H1 (cell line): ENCODE data around the gene CNBP. TPM values are rescaled to one million over a fixed set of nuclear protein-coding genes. Genes with fewer than 3 reads are reported as not detected.

Experiments
- CTCF ChIA-PET: fragments of 300-600 bp; sonication (Branson Sonifier 250); formaldehyde crosslinking; loops from one replicate; lab custom pipeline; 2021; ENCODE audit not compliant: partially characterized antibody; lab: Charles Lee
- POLR2A ChIA-PET: fragments of 300-600 bp; sonication (Branson Sonifier 250); formaldehyde crosslinking; loops from one replicate; lab custom pipeline; 2021; ENCODE audit warnings: inconsistent platforms; ENCODE audit not compliant: partially characterized antibody; lab: Charles Lee
- DNase-seq, 2 experiments: peaks; one replicate each; pipeline versions ENCODE4 v3.0.0 to v3.0.0-alpha.2; 2010 to 2022; ENCODE audit warnings: low spot score in 2 of 2, low read depth in 1 of 2, mixed read lengths in 1 of 2
- FAIRE-seq: peaks from 2 replicates; lab custom pipeline; 2011; peaks lifted over from hg19 to GRCh38; lab: Jason Lieb, UNC
- H2AFZ ChIP-seq: 2 replicates; pipeline ENCODE4 v1.8.1; 2012; ENCODE audit warnings: low read length, inconsistent platforms
- H2AK5ac ChIP-seq: 2 replicates; pipeline ENCODE4 v1.6.1; 2013; ENCODE audit warnings: low read depth, low read length
- H2BK120ac ChIP-seq: replicated peaks from 2 replicates; pipeline ENCODE3; 2013; ENCODE audit warnings: low read depth, low read length, inconsistent platforms
- H2BK12ac ChIP-seq: 2 replicates; pipeline ENCODE4 v1.6.1; 2013; ENCODE audit warnings: low read depth, low read length
- H2BK15ac ChIP-seq: 2 replicates; pipeline ENCODE4 v1.6.1; 2013; ENCODE audit warnings: low read length
- H2BK20ac ChIP-seq: 2 replicates; pipeline ENCODE4 v1.6.1; 2013; ENCODE audit warnings: low read length
- H2BK5ac ChIP-seq: 2 replicates; pipeline ENCODE4 v1.6.1; 2013; ENCODE audit warnings: low read depth, low read length
- H3K14ac ChIP-seq: 2 replicates; pipeline ENCODE4 v1.6.1; 2013; ENCODE audit warnings: inconsistent platforms; ENCODE audit not compliant: insufficient read length
- H3K18ac ChIP-seq: 2 replicates; pipeline ENCODE4 v1.6.1; 2013; ENCODE audit warnings: low read length; ENCODE audit errors: extremely low read depth
- H3K23ac ChIP-seq: 2 replicates; pipeline ENCODE4 v1.6.1; 2013; ENCODE audit warnings: inconsistent platforms; ENCODE audit not compliant: insufficient read length
- H3K23me2 ChIP-seq: 2 replicates; pipeline ENCODE4 v1.6.1; 2013; ENCODE audit warnings: low read depth, low read length
- H3K27ac ChIP-seq: 2 replicates; pipeline ENCODE4 v1.6.1; 2011; ENCODE audit warnings: low read depth, low read length, inconsistent platforms
- H3K27me3 ChIP-seq, 4 experiments: replicated peaks in 1 of 4; 1 replicate in 1 of 4; 2 replicates in 3 of 4; pipeline versions ENCODE4 v1.6.1 to v1.8.1; 2011 to 2013; ENCODE audit warnings: low read length in 3 of 4, mild to moderate bottlenecking in 3 of 4, inconsistent platforms in 2 of 4, mixed read lengths in 2 of 4, moderate library complexity in 1 of 4; ENCODE audit not compliant: control insufficient read depth in 3 of 4, insufficient read depth in 3 of 4; ENCODE audit errors: extremely low read depth in 1 of 4
- H3K36me3 ChIP-seq, 4 experiments: 2 replicates each; pipeline versions ENCODE4 v1.6.1 to v1.8.1; 2011 to 2013; ENCODE audit warnings: mild to moderate bottlenecking in 4 of 4, low read length in 3 of 4, moderate library complexity in 2 of 4, control low read depth in 1 of 4, inconsistent platforms in 1 of 4; ENCODE audit not compliant: insufficient read depth in 4 of 4, control insufficient read depth in 2 of 4
- H3K4ac ChIP-seq: replicated peaks from 2 replicates; pipeline ENCODE3; 2013; ENCODE audit warnings: low read length, low read depth, mixed read lengths, inconsistent platforms; ENCODE audit not compliant: insufficient read length
- H3K4me1 ChIP-seq, 4 experiments: replicated peaks in 1 of 4; 1 replicate in 1 of 4; 2 replicates in 3 of 4; pipeline versions ENCODE4 v1.6.1 to v1.8.1; 2011 to 2013; ENCODE audit warnings: low read length in 3 of 4, inconsistent platforms in 2 of 4, mixed read lengths in 1 of 4; ENCODE audit not compliant: insufficient read depth in 4 of 4, control insufficient read depth in 3 of 4
- H3K4me2 ChIP-seq, 2 experiments: 2 replicates each; pipeline versions ENCODE4 v1.6.1 to v1.8.1; 2011 to 2013; ENCODE audit warnings: low read depth in 2 of 2, low read length in 2 of 2, control low read depth in 1 of 2, inconsistent platforms in 1 of 2, mild to moderate bottlenecking in 1 of 2; ENCODE audit not compliant: insufficient read depth in 1 of 2
- H3K4me3 ChIP-seq, 4 experiments: fragments of 200-600, 300-600 bp in 1 of 4; sonication (generic), shearing (Covaris generic), sonication (Bioruptor Twin) in 1 of 4; 2 replicates each; pipeline versions ENCODE4 v1.5.1 to v1.8.1; 2011 to 2016; ENCODE audit warnings: low read length in 4 of 4, low read depth in 3 of 4, control low read depth in 2 of 4, inconsistent platforms in 2 of 4, mild to moderate bottlenecking in 2 of 4, mixed read lengths in 1 of 4, moderate library complexity in 1 of 4; ENCODE audit not compliant: insufficient read depth in 2 of 4; ENCODE audit errors: extremely low read depth in 1 of 4
- H3K56ac ChIP-seq: replicated peaks from 2 replicates; pipeline ENCODE3; 2013; ENCODE audit warnings: low read depth, mild to moderate bottlenecking, mixed read lengths, low read length, inconsistent platforms; ENCODE audit not compliant: insufficient read length
- H3K79me1 ChIP-seq: 2 replicates; pipeline ENCODE4 v1.6.1; 2013; ENCODE audit warnings: low read depth, low read length, control low read depth
- H3K79me2 ChIP-seq, 2 experiments: 2 replicates each; pipeline versions ENCODE4 v1.6.1 to v1.8.1; 2012 to 2013; ENCODE audit warnings: low read length in 2 of 2, mild to moderate bottlenecking in 2 of 2, inconsistent platforms in 1 of 2; ENCODE audit not compliant: insufficient read depth in 2 of 2, control insufficient read depth in 1 of 2
- H3K9ac ChIP-seq, 4 experiments: replicated peaks in 1 of 4; 1 replicate in 1 of 4; 2 replicates in 3 of 4; pipeline versions ENCODE4 v1.6.1 to v1.8.1; 2011 to 2013; ENCODE audit warnings: low read depth in 3 of 4, low read length in 3 of 4, control low read depth in 2 of 4, mild to moderate bottlenecking in 2 of 4, moderate library complexity in 2 of 4, inconsistent platforms in 1 of 4; ENCODE audit errors: extremely low read depth in 1 of 4
- H3K9me3 ChIP-seq, 2 experiments: 2 replicates each; pipeline versions ENCODE4 v1.6.1 to v1.8.1; 2012 to 2013; ENCODE audit warnings: mild to moderate bottlenecking in 2 of 2, moderate library complexity in 2 of 2, control low read depth in 1 of 2, inconsistent platforms in 1 of 2, low read depth in 1 of 2, low read length in 1 of 2, mixed read lengths in 1 of 2; ENCODE audit not compliant: insufficient read depth in 2 of 2
- H4K20me1 ChIP-seq, 2 experiments: replicated peaks in 1 of 2; 2 replicates each; pipeline versions ENCODE3 to v1.8.1; 2011 to 2013; ENCODE audit warnings: inconsistent platforms in 2 of 2, low read length in 2 of 2, mild to moderate bottlenecking in 1 of 2; ENCODE audit not compliant: insufficient read depth in 2 of 2, control insufficient read depth in 1 of 2
- H4K5ac ChIP-seq: 2 replicates; pipeline ENCODE4 v1.6.1; 2013; ENCODE audit warnings: low read length, low read depth, mixed read lengths, inconsistent platforms; ENCODE audit not compliant: insufficient read length
- H4K8ac ChIP-seq: 2 replicates; pipeline ENCODE4 v1.8.0; 2013; ENCODE audit warnings: mild to moderate bottlenecking, moderate library complexity, low read length, inconsistent platforms; ENCODE audit not compliant: insufficient read depth; ENCODE audit errors: extremely low read depth
- H4K91ac ChIP-seq: replicated peaks from 2 replicates; pipeline ENCODE3; 2013; ENCODE audit warnings: low read length, mixed read lengths, inconsistent platforms; ENCODE audit not compliant: insufficient read length
- CHD2 ChIP-seq: IDR thresholded peaks from 2 replicates; pipeline ENCODE4 v1.6.1; 2012; ENCODE audit warnings: low read length, improper control_type of control experiment
- EP300 ChIP-seq, 2 experiments: IDR thresholded peaks; 1 replicate in 1 of 2; 2 replicates in 1 of 2; pipeline ENCODE4 v1.6.1; 2011 to 2012; ENCODE audit warnings: low read depth in 2 of 2, low read length in 2 of 2, mild to moderate bottlenecking in 2 of 2, borderline replicate concordance in 1 of 2, inconsistent platforms in 1 of 2, moderate library complexity in 1 of 2
- JUN ChIP-seq: IDR thresholded peaks from 2 replicates; pipeline ENCODE4 v1.6.1; 2011; ENCODE audit warnings: low read depth, mild to moderate bottlenecking, improper control_type of control experiment, low read length
- MAFK ChIP-seq: IDR thresholded peaks from 2 replicates; pipeline ENCODE4 v1.6.1; 2012; ENCODE audit warnings: low read depth, mild to moderate bottlenecking, improper control_type of control experiment, low read length
- POLR2A ChIP-seq, 2 experiments: IDR thresholded peaks; 1 replicate in 1 of 2; 2 replicates in 1 of 2; pipeline ENCODE4 v1.6.1; 2011; ENCODE audit warnings: low read depth in 2 of 2, low read length in 2 of 2, mild to moderate bottlenecking in 2 of 2; ENCODE audit errors: control extremely low read depth in 1 of 2
- POLR2AphosphoS5 ChIP-seq: IDR thresholded peaks from 2 replicates; pipeline ENCODE4 v1.6.1; 2011; ENCODE audit warnings: low read depth, low read length
- RNF2 ChIP-seq: fragments of 200-900, 300-1000 bp; sonication (generic); IDR thresholded peaks from 2 replicates; pipeline ENCODE4 v1.7.1; 2016; ENCODE audit warnings: borderline replicate concordance, low read depth, mild to moderate bottlenecking, antibody characterized with exemption, low read length; ENCODE audit not compliant: poor library complexity, severe bottlenecking; ENCODE audit errors: missing control alignments
- SP1 ChIP-seq: IDR thresholded peaks from 2 replicates; pipeline ENCODE4 v1.6.1; 2011; ENCODE audit warnings: low read depth, low read length
- TAF1 ChIP-seq: IDR thresholded peaks from 2 replicates; pipeline ENCODE4 v1.6.1; 2011; ENCODE audit warnings: mild to moderate bottlenecking, low read depth, low read length
- WGBS, 2 experiments: shearing (Covaris generic) in 1 of 2; methylation state at CpG; one replicate each; pipeline versions ENCODE4 v1.1.6 to v1.1.7; 2013 to 2015; ENCODE audit warnings: low lambda C conversion rate in 2 of 2, mixed read lengths in 2 of 2, inconsistent platforms in 1 of 2, low coverage in 1 of 2, missing lambda C conversion rate in 1 of 2; ENCODE audit not compliant: insufficient replicate concordance in 2 of 2, insufficient coverage in 1 of 2, insufficient read length in 1 of 2; ENCODE audit errors: extremely low coverage in 1 of 2, missing lambda C conversion rate in 1 of 2; 5-methylcytosine and 5-hydroxymethylcytosine counted together
- polyA plus RNA-seq, 7 experiments: library from polyadenylated mRNA; depleted of rRNA in 3 of 7; stranded (reverse) in 5 of 7; unstranded in 2 of 7; fragments of >200 nt in 5 of 7; fragments of 200-250 nt in 2 of 7; gene quantifications; 1 replicate in 5 of 7; 2 replicates in 1 of 7; 4 replicates in 1 of 7; pipeline versions ENCODE4 v1.2.1 to v1.2.3, GENCODE V29; 2011 to 2013; ENCODE audit warnings: missing spikeins in 2 of 7, mixed read lengths in 2 of 7
- total RNA-seq: library from RNA; stranded (reverse); fragmentation: NEBNext Ultra II Directional; extraction: Animal tissue kit (Norgen Biotek cat#: 25700); gene quantifications from 2 replicates; pipeline ENCODE4 v1.2.1, GENCODE V29; 2021
- TF ChIP-seq, protein P1 (sequence below): IDR thresholded peaks from 2 replicates; pipeline ENCODE4 v1.6.1; 2012; ENCODE audit warnings: inconsistent platforms

Gene CNBP
- total and polyA plus RNA-seq, 2 of the 8 experiments (the other 6 are each of a cell fraction or from before 2014, with no cell fraction given): 315 to 371 TPM

DNA sequence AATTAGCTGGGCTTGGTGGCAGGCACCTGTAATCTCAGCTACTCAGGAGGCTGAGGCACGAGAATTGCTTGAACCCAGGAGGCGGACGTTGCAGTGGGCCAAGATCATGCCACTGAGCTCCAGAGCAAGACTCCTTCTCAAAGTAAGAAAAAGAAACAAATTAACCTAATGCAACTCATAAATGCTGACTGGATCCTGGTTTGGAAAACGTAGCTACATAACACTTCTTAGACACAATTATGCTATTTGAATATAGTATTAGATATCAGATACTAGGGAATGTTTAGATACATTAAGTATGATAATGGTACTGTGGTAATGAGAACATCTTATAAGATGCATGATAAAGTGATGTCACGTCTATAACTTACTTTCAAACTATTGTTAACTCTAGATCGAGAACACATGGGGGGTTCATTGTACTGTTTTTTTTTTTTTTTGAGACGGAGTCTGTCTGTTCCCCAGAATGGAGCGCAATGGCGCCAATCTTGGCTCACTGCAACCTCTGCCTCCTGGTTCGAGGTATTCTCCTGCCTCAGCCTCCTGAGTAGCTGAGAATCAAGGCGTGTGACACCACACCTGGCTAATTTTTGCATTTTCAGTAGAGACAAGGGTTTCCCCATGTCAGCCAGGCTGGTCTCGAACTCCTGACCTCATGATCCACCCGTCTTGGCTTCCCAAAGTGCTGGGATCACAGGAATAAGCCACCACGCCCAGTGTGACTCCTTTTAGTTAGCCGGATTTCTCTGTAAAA lies 16.9 kb downstream of the CNBP start:
- Histone ChIP-seq H2BK15ac (no peak overlapping the region), H3K79me2 (peaks cover 0 to 24% of the 10 kb centered on the region in 2 experiments; a peak in 3 of 4 replicates), H4K91ac (no peak overlapping the region), H3K36me3 (peaks cover 19 to 50% (median 41%) of the 10 kb centered on the region in 4 experiments), H3K27ac (no peak overlapping the region), H3K27me3 (no peaks in the 10 kb centered on the region), H3K9me3 (no peaks in the 10 kb centered on the region; a peak in 1 of 4 replicates), H3K4me1 (peaks cover 0 to 3% (median 1%) of the 10 kb centered on the region in 4 experiments; a peak in 4 of 7 replicates), H3K14ac (no peak overlapping the region), H3K23ac (no peak overlapping the region), H2BK5ac (no peak overlapping the region), H3K56ac (no peak overlapping the region), H3K9ac (no peak overlapping the region), H4K20me1 (peaks cover 1 to 7% of the 10 kb centered on the region in 2 experiments), H2BK12ac (no peak overlapping the region), H3K23me2 (peaks cover 5% of the 10 kb centered on the region), H2AK5ac (no peak overlapping the region), H4K8ac (no peak overlapping the region), H3K79me1 (no peaks in the 10 kb centered on the region; the same call in 1 of the 2 replicates), H3K4ac (no peak overlapping the region), H4K5ac (no peak overlapping the region), H2AFZ (no peak overlapping the region), H2BK20ac (no peak overlapping the region), H3K18ac (no peak overlapping the region), H2BK120ac (no peak overlapping the region), H3K4me3 (no peak overlapping the region), H3K4me2 (no peak overlapping the region)
- 96% methylated on average over 15 of the region's 15 CpGs; no CpG with 5 or more reads in 1 of the 2 experiments for WGBS, 2 experiments
- ChIA-PET POLR2A (interaction anchor here (0.6 to 3.9 kb wide), 14 partner anchors 9 to 194 kb away, joined by 3 to 14 read pairs (median 4); partner anchors contain the start of genes COPG1 and RAB43), CTCF (interaction anchor here (0.7 to 5.2 kb wide), 6 partner anchors 10 to 197 kb away, joined by 3 to 38 read pairs (median 3); no protein-coding TSS in a partner anchor)
- no peak for FAIRE-seq
- TF ChIP-seq POLR2A (IDR thresholded peaks at IDR 0.05; ENCODE audit: control extremely low read depth in 1 of 2, low read depth in 2 of 2, low read length in 2 of 2): peak in 1 of 2 experiments; percentile 15; a peak in 1 of 3 replicates
- no peak for TF ChIP-seq TAF1
- no peak for TF ChIP-seq EP300 (IDR thresholded peaks at IDR 0.05; ENCODE audit: borderline replicate concordance in 1 of 2, low read depth in 2 of 2, low read length in 2 of 2)
- TF ChIP-seq CHD2: no peak
- TF ChIP-seq, protein P1, sequence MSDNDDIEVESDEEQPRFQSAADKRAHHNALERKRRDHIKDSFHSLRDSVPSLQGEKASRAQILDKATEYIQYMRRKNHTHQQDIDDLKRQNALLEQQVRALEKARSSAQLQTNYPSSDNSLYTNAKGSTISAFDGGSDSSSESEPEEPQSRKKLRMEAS: no peak
- TF ChIP-seq POLR2AphosphoS5: peak; percentile 39
- no peak for TF ChIP-seq SP1
- TF ChIP-seq RNF2: no peak
- TF ChIP-seq MAFK: no peak
- TF ChIP-seq JUN: no peak
- no peak for DNase-seq
